ENCODE measurements around the gene DIAPH1.

DIAPH1 gene

DNA sequence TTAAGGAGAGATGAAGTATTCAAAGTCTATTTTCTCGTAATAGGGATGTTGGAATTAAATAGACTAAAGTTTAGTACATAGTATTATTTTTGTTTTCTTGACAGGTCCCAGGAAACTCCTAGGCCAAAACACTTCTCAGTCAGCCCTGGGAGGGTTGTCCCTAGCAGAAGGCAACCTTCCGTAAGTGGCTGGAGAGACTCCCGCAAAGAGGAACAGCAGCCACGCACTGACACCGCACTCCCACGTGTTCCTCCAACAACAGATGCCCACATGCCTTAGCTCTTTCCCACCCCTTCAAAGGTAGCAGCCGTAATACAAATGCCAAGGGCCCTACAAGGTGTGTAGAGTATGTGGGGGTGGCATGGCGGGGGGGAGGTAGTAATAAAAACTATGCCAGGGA is 101.5 kb downstream of the DIAPH1 start:
- TF ChIP-seq EZH2phosphoT487 (IDR thresholded peaks at IDR 0.05; ENCODE audit: low read depth), result no peak
- TF ChIP-seq, protein P1, sequence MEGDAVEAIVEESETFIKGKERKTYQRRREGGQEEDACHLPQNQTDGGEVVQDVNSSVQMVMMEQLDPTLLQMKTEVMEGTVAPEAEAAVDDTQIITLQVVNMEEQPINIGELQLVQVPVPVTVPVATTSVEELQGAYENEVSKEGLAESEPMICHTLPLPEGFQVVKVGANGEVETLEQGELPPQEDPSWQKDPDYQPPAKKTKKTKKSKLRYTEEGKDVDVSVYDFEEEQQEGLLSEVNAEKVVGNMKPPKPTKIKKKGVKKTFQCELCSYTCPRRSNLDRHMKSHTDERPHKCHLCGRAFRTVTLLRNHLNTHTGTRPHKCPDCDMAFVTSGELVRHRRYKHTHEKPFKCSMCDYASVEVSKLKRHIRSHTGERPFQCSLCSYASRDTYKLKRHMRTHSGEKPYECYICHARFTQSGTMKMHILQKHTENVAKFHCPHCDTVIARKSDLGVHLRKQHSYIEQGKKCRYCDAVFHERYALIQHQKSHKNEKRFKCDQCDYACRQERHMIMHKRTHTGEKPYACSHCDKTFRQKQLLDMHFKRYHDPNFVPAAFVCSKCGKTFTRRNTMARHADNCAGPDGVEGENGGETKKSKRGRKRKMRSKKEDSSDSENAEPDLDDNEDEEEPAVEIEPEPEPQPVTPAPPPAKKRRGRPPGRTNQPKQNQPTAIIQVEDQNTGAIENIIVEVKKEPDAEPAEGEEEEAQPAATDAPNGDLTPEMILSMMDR (IDR thresholded peaks at IDR 0.05; ENCODE audit: low read depth, low read length), result no peak
- Histone ChIP-seq H3K9me3 (ENCODE audit: insufficient read depth, low read length) (no peaks in the 10 kb centered on the region), H3K79me2 (ENCODE audit: low read length) (no peaks in the 10 kb centered on the region), H3K36me3 (replicated peaks; ENCODE audit: low read depth, low read length) (peaks cover 2% of the 10 kb centered on the region), H3K9ac (ENCODE audit: low read length) (no peak overlapping the region), H3K27ac (ENCODE audit: low read length) (no peak overlapping the region), H3K27me3 (ENCODE audit: low read depth, low read length) (no peaks in the 10 kb centered on the region), H2AFZ (ENCODE audit: low read depth, low read length) (no peak overlapping the region), H3K4me2 (ENCODE audit: low read length) (no peak overlapping the region), H3K4me1 (ENCODE audit: low read length) (peaks cover 17% of the 10 kb centered on the region), H3K4me3 (ENCODE audit: low read length) (no peak overlapping the region), H4K20me1 (ENCODE audit: insufficient read depth, low read length) (no peaks in the 10 kb centered on the region)

DNA sequence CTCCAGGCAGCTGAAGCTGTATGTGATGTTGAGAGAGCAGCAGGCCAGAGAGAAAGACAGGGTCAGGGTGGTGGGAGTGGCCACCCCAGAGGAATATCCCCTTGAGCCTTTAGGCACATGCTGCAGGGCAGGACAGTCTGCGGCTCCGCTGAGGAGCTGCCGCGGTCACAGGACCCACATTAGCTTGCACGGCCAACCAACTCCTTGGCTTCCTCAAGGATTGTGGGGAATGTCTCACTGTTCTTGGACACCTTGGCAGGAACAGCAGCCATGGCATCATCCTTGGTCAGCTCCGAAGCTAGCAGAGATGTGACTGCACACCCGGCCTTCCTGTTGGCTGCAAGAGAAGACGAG is 102.2 kb downstream of the DIAPH1 start:
- Histone ChIP-seq H3K27me3 (ENCODE audit: low read depth, low read length) (no peaks in the 10 kb centered on the region), H3K9me3 (ENCODE audit: insufficient read depth, low read length) (no peaks in the 10 kb centered on the region), H2AFZ (ENCODE audit: low read depth, low read length) (no peak overlapping the region), H3K4me1 (ENCODE audit: low read length) (peaks cover 24% of the 10 kb centered on the region), H3K4me2 (ENCODE audit: low read length) (no peak overlapping the region), H3K36me3 (replicated peaks; ENCODE audit: low read depth, low read length) (peaks cover 2% of the 10 kb centered on the region), H3K79me2 (ENCODE audit: low read length) (no peaks in the 10 kb centered on the region), H4K20me1 (ENCODE audit: insufficient read depth, low read length) (no peaks in the 10 kb centered on the region), H3K27ac (ENCODE audit: low read length) (no peak overlapping the region), H3K9ac (ENCODE audit: low read length) (no peak overlapping the region), H3K4me3 (ENCODE audit: low read length) (no peak overlapping the region)
- TF ChIP-seq EZH2phosphoT487 (IDR thresholded peaks at IDR 0.05; ENCODE audit: low read depth), result no peak
- TF ChIP-seq, protein P1 (IDR thresholded peaks at IDR 0.05; ENCODE audit: low read depth, low read length), result no peak

DNA sequence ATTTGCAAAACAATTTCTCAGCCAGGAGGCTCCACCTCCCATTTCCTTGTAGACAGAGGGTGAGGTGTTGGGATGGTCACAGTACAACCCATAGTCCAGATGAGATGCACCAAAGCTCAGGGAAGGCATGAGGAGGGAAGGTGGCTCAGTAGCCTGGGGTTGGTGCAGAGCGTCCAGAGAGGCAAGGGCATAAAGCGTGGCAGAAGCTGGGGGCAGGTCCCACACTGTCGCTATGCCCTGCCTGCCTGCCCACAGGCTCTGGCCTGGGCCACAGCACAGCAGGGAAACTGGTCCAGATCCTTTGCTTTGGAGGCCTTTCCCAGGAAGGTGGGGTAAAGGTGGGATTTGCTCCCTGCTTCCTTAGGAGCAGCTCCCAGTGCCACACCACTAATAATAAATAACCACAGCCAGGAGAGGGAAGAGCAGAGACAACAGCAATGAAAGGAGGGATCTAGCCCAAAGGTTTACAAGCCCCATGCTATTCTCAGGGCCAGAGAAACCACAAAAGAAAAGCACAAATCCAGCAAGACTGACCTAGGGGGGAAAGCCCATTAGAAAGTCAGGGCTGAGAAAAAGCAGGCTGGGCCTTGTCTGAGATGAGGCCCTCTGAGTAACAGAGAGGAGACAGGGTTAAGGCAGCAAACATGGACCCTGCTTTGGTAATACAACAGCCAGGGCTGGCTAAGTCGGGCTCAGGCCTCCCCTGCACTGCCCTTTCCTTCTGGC is 102.7 kb downstream of the DIAPH1 start:
- no peaks in the 10 kb centered on the region for H3K9me3 ChIP-seq (ENCODE audit: insufficient read depth, low read length)
- H3K4me3 ChIP-seq (ENCODE audit: low read length), result no peak overlapping the region
- H3K27me3 ChIP-seq (ENCODE audit: low read depth, low read length), result no peaks in the 10 kb centered on the region
- H3K36me3 ChIP-seq (replicated peaks; ENCODE audit: low read depth, low read length), result no peaks in the 10 kb centered on the region
- no peak overlapping the region for H3K9ac ChIP-seq (ENCODE audit: low read length)
- peaks cover 29% of the 10 kb centered on the region for H3K4me1 ChIP-seq (ENCODE audit: low read length)
- H3K27ac ChIP-seq (ENCODE audit: low read length), result no peak overlapping the region
- no peaks in the 10 kb centered on the region for H4K20me1 ChIP-seq (ENCODE audit: insufficient read depth, low read length)
- no peak overlapping the region for H2AFZ ChIP-seq (ENCODE audit: low read depth, low read length)
- no peak overlapping the region for H3K4me2 ChIP-seq (ENCODE audit: low read length)
- TF ChIP-seq, protein P1 (IDR thresholded peaks at IDR 0.05; ENCODE audit: low read depth, low read length), result no peak
- TF ChIP-seq EZH2phosphoT487 (IDR thresholded peaks at IDR 0.05; ENCODE audit: low read depth), result no peak
- H3K79me2 ChIP-seq (ENCODE audit: low read length), result no peaks in the 10 kb centered on the region

DNA sequence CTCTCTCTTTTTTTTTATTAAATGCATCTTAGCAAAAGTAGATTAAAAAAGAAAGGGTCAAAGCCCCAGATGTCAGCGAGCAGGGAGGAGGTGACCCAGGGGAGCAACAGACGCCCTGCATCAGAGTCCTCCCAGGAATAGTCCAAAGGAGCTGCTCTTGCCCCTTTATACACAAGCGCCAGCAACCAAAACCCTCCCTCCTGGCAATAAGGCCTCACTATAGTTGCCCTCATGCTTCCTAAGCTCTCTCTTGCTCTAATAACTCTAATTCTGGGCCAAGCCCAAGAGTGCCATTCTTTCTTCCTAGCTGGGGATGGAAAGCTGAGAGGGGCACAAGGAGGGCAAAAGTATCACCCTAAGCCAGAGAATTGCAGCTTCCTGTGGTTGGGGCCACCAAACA is 103.7 kb downstream of the DIAPH1 start:
- Histone ChIP-seq H3K27me3 (ENCODE audit: low read depth, low read length) (no peaks in the 10 kb centered on the region), H4K20me1 (ENCODE audit: insufficient read depth, low read length) (no peaks in the 10 kb centered on the region), H2AFZ (ENCODE audit: low read depth, low read length) (no peak overlapping the region), H3K27ac (ENCODE audit: low read length) (no peak overlapping the region), H3K36me3 (replicated peaks; ENCODE audit: low read depth, low read length) (no peaks in the 10 kb centered on the region), H3K79me2 (ENCODE audit: low read length) (no peaks in the 10 kb centered on the region), H3K4me1 (ENCODE audit: low read length) (peaks cover 39% of the 10 kb centered on the region), H3K4me3 (ENCODE audit: low read length) (no peak overlapping the region), H3K9me3 (ENCODE audit: insufficient read depth, low read length) (no peaks in the 10 kb centered on the region), H3K4me2 (ENCODE audit: low read length) (no peak overlapping the region), H3K9ac (ENCODE audit: low read length) (no peak overlapping the region)
- TF ChIP-seq, protein P1 (IDR thresholded peaks at IDR 0.05; ENCODE audit: low read depth, low read length), result no peak
- TF ChIP-seq EZH2phosphoT487 (IDR thresholded peaks at IDR 0.05; ENCODE audit: low read depth), result no peak

All from OCI-LY3 (cell line).